Measurements from ENCODE around the gene TBX1.

Gene TBX1

GRCh38 chr22:19760058-19760950 lies at the start of gene TBX1:
TBX1 (plus strand) TSS chr22:19760778; CDS start chr22:19760844, 66 bp downstream.
- DNase-seq (ENCODE audit: low spot score) = peak; percentile 54

DNA sequence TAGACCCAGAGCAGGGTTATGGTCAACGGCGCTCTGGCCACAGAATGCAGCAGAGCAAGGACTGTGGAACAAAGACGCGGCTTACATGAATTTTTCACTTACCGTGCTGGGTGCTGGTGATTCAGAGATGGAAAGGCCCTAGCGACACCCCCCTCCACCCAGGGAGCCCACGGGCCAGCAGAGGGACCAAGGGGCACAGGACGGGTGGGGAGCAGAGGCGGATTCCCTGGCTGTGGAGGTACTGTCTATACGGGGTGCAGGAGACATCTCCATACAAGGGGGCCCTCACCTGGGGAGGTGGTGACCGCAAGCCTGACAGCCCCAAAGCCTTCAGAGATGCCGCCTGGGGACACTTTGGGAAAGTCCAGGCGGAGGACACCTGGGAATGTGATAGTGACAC lies 47.3 kb upstream of the TBX1 start:
- no peak for DNase-seq (ENCODE audit: low spot score)

DNA sequence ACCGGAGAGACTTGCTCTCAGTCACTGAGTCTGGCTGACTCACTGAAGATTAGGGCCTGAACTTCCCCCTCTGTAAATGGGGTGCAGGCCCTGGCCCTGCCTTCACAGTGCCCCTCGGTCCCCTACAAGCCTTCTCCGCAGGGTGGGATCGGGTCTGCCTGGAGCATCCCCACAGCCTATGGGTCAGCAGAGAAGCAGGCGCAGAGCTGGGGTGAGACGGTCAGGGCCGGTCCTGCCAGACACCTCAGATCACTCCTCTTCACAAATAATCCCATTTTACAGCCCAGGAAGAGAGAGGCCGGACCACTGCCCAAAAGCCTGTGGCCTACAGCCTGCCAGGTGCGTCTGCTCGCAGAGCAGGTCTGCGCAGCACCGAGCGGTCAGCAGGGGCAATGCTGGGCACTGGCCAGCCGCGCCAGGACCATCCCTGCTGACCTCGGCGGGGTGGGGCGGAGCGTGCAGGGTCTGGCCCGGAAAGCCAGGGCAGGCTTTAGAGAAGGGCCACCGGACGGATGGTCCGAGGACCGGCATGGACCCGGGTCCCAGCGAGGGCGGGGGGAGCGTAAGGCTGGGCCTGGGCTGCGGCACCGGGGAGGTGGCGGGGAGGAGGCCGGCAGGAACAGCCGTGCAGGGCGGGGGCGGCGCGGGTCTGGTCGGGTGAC lies 46.8 kb upstream of the TBX1 start:
- peak; percentile 55 for DNase-seq (ENCODE audit: low spot score)

DNA sequence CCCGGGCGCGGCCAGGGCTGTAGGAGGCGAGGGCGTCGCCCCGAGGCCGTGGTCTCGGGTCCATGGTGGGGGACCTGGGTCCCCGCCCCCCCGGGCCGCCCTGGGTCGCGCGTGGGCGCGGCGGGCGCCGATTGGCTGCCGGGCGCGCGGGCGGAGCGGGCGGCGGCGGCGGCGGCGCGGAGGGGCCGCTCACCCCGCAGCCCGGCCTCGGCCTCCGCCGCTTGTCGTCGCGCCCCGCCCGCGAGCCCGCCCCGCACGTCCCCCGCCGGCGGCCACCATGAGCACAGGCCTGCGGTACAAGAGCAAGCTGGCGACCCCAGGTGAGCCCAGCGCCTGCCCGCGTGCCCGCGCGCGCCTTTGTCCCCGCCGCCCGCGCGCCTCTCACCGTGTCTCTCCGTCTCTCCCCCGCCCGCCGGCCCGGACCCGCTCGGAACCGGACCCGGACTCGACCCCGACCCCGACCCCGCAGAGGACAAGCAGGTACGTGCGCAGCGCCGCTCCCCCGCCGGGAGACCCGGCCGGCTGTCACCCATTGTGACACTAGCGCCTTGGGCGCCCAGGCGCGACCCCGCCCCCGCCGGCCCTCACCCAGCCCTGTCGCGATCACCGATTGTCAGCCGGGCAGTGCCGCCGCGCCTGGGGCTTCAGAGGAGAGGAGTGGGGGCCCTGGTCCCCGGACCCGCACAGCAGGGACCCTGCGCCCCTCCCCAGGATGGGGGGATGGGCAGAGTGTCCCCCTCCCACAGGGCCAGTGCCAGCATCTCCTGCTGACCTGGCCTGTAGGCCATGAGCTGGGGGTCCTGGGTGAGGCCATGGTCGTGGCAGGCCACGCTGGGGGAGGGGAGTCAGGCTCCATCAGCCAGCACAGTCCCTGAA lies 46.0 kb upstream of the TBX1 start, which contains the start of gene SEPTIN5:
SEPTIN5 (plus strand) TSS at position 192 of the 876 bp plus-strand sequence; CDS start at position 278, 86 bp downstream.
- DNase-seq (ENCODE audit: low spot score) = no peak

DNA sequence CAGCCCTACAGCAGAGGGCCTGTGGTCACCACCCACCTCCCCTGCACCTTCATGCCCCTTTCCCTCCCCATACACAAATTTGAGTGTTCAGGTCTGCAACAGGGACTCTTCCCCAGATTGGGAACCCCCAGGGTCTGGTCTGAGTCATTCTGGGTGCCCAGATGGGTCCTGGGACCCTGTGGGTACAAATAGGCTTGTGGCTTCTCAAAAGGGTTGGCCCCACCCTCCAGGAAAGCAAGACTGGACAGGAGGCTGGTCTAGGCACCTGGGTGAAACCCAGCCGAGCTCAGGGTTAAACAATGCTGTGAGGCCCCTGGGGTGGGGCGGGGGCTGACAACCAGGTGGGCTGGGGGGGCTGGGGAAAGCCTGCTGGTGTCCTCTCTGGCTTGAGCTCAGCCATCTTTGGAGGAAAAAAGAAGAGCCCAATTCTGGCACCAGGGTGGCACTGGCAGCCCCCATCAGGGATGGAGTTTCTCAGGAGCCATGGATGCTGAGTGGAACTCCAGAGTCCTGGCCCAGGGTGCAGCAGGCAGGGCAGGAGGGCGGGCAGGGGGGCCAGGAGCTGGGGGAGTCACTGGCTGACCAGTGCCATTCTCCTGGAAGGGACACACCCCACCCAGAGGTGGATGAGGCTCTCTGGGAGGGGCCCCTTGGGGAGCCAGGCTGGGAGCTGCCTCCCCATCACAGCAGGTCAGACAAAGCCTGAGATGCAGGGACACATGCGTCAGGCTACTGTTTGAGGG lies 45.2 kb upstream of the TBX1 start:
- no peak for DNase-seq (ENCODE audit: low spot score)

GRCh38 chr22:19716041-19716828 lies 44.3 kb upstream of the TBX1 start:
- DNase-seq (ENCODE audit: low spot score) = no peak

- DNase-seq (ENCODE audit: low spot score) = no peak
These were observed 43.8 kb upstream of the TBX1 start for GRCh38 chr22:19716829-19717105.

DNA sequence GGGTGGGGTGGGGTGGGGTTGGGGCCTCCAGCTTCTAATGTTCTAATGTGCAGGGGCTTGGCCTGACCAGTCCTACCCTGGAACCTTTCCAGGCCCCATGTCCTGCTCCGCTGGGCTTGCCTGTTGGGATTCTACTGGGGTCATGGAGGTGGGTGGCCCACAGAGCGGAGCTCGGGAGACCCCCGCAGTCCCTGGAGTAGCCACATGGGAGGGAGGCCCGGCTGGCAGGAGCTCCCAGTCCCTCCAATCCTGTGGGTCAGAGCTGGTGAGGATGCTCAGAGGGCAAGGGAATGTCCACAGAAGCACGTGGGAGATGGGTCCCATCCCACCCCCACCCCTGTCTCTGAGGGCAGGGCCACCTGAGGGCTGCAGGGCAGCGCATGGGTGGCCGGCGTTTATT lies 43.4 kb upstream of the TBX1 start:
- no peak for DNase-seq (ENCODE audit: low spot score)

- DNase-seq (ENCODE audit: low spot score) = peak; percentile 89
These were observed 42.7 kb upstream of the TBX1 start for GRCh38 chr22:19717691-19718455.

DNA sequence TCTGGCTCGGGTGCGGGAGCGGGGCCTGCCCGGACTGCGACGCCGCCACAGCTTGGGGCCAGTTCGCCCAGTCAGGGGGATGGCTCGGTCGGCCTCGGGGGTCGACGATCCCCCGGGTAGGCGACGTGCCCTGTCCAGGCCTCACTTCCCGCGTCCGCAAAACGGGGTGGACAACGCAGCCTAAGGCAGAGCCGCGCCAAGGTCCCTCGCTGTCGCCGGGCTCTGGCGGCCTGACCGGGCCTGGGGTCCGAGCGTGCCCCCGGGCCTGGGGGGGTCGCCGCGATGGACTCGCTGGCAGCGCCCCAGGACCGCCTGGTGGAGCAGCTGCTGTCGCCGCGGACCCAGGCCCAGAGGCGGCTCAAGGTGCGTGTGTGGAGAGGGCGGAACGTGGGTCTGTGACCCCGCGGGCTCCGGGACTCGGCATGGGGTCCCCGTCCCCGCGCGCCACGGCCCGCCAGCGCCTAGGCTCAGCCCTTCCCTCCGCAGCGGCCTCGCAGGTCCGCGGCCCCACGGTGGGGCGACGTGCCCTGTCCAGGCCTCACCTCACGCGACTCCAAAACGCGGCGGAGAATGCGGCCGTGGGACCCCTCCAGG lies 42.0 kb upstream of the TBX1 start:
- DNase-seq (ENCODE audit: low spot score) = no peak

DNA sequence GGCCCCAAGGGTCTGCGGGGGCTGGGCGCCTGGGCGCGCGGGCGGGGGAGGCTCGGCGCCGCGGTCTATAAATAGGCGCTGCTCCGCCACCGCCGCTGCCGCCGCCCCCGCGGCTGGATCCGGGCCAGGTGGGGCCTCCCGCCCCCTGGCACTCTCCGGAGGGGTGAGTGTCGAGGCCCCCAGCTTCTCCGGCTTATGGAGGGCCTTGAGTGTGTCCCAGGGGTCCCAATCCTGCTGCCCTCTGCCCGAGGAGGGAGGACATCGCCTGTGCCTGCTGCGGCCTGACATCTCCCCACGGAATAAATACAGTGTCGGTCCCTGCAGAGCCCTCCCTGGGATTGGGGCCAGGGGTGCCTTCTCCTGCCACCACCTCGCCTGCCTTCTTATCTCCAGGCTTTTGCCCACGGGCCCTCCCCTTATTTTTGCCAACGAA lies 41.5 kb upstream of the TBX1 start:
- no peak for DNase-seq (ENCODE audit: low spot score)

- DNase-seq (ENCODE audit: low spot score) = no peak
These were observed 41.0 kb upstream of the TBX1 start for GRCh38 chr22:19719488-19720021.

DNA sequence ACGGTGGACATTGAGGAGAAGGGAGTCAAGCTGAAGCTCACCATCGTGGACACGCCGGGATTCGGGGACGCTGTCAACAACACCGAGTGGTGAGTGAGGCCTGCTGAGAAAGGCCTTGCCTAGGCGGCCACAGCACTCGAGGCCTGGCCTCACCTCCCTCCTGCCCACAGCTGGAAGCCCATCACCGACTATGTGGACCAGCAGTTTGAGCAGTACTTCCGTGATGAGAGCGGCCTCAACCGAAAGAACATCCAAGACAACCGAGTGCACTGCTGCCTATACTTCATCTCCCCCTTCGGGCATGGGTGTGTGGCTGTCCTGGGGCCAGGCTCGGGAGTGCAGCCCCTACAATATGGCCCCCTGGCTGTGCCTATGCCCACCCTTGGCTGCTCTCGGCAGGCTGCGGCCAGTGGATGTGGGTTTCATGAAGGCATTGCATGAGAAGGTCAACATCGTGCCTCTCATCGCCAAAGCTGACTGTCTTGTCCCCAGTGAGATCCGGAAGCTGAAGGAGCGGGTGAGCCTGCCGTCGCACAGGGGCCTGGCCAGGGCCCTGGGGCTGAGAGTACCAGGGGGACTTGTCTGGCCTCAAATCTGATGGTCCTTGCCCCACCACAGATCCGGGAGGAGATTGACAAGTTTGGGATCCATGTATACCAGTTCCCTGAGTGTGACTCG lies 40.3 kb upstream of the TBX1 start:
- DNase-seq (ENCODE audit: low spot score) = no peak

- no peak for DNase-seq (ENCODE audit: low spot score)
These were observed 39.6 kb upstream of the TBX1 start for GRCh38 chr22:19720999-19721329.

- no peak for DNase-seq (ENCODE audit: low spot score)
These were observed 39.0 kb upstream of the TBX1 start for GRCh38 chr22:19721330-19722177.

DNA sequence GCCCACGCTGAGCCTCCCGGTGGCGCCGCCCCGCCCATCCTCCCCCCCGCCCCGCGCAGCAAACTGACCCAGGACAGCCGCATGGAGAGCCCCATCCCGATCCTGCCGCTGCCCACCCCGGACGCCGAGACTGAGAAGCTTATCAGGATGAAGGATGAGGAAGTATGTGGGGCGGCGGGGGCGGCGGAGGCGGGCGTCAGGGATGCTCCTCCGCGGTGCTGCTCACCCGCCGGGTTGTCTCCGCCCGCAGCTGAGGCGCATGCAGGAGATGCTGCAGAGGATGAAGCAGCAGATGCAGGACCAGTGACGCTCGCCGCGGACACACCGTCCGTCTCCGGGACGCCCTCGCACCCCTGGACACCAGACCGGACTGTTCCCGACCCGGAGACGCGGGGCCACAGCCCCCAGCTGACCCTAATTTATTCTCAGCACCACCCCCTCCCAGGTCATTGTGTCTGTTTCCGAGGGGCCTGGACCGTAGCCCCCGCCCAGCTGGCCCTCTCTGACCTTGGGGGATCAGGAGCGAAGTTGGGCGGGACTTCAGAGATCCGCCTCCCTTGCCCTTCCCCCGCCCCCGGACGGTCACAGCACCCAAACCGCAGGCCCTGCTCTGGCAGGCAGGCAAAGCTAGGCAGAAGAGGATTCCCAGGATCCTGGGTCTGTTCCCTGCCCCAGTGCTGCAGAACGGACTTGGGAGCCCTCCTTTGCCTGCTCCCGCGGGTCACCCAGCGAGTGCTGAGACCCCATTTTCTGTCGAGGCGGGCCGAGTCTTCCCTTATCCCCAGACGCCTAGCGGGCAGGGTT lies 38.2 kb upstream of the TBX1 start:
- DNase-seq (ENCODE audit: low spot score) = no peak

GRCh38 chr22:19722982-19723231 lies 37.7 kb upstream of the TBX1 start:
- DNase-seq (ENCODE audit: low spot score) = no peak

Measured in HuH-7 (cell line).